Nephron progenitor cell (in vitro differentiated cells): ENCODE data around the gene MBD4.
"Not testable (repeated sequence)": the region's sequence is repeated elsewhere in the genome, so short reads cannot be mapped to it uniquely, and the experiment has no call there.

Experiments used
- DNase-seq: peaks from one replicate; pipeline ENCODE4 v3.0.0; 2021
- H3K27ac Mint-ChIP-seq: 2 replicates; pipeline ENCODE4 v1.8.0; 2021; ENCODE audit warnings: mild to moderate bottlenecking, moderate library complexity, mixed read lengths
- H3K27me3 Mint-ChIP-seq: 2 replicates; pipeline ENCODE4 v1.8.0; 2021; ENCODE audit warnings: mild to moderate bottlenecking, low read depth, mixed read lengths; ENCODE audit not compliant: poor library complexity
- H3K36me3 Mint-ChIP-seq: 2 replicates; pipeline ENCODE4 v1.8.0; 2021; ENCODE audit warnings: low read depth, mixed read lengths
- H3K4me1 Mint-ChIP-seq: 2 replicates; pipeline ENCODE4 v1.8.0; 2021; ENCODE audit warnings: mixed read lengths
- H3K4me3 Mint-ChIP-seq: 2 replicates; pipeline ENCODE4 v1.8.0; 2021; ENCODE audit warnings: mild to moderate bottlenecking, moderate library complexity, mixed read lengths
- H3K9me3 Mint-ChIP-seq: 2 replicates; pipeline ENCODE4 v1.8.0; 2021; ENCODE audit warnings: mild to moderate bottlenecking, moderate library complexity, mixed read lengths
- CTCF ChIP-seq: fragments of 200-600 bp; sonication (generic); IDR thresholded peaks from 2 replicates; pipeline ENCODE4 v1.5.0; 2021; ENCODE audit warnings: antibody characterized with exemption

MBD4 gene

GRCh38 chr3:129387487-129387886 is 52.3 kb downstream of the MBD4 start:
- H3K27me3 Mint-ChIP-seq, result peaks cover 6% of the 10 kb centered on the region
- no peak for DNase-seq
- no peaks in the 10 kb centered on the region for H3K9me3 Mint-ChIP-seq
- TF ChIP-seq CTCF, result no peak
- peaks cover 8% of the 10 kb centered on the region for H3K4me1 Mint-ChIP-seq
- no peak overlapping the region for H3K27ac Mint-ChIP-seq
- peaks cover 46% of the 10 kb centered on the region for H3K36me3 Mint-ChIP-seq
- no peak overlapping the region for H3K4me3 Mint-ChIP-seq

GRCh38 chr3:129386984-129387383 is 52.8 kb downstream of the MBD4 start:
- no peak for TF ChIP-seq CTCF
- peaks cover 43% of the 10 kb centered on the region for H3K36me3 Mint-ChIP-seq
- H3K27ac Mint-ChIP-seq, result no peak overlapping the region
- no peak for DNase-seq
- H3K4me3 Mint-ChIP-seq, result no peak overlapping the region
- no peaks in the 10 kb centered on the region for H3K9me3 Mint-ChIP-seq
- peaks cover 8% of the 10 kb centered on the region for H3K4me1 Mint-ChIP-seq
- peaks cover 10% of the 10 kb centered on the region for H3K27me3 Mint-ChIP-seq

GRCh38 chr3:129385507-129385906 is 54.2 kb downstream of the MBD4 start:
- Mint-ChIP-seq H3K36me3 (peaks cover 31% of the 10 kb centered on the region), H3K27me3 (peaks cover 14% of the 10 kb centered on the region)
- not testable (repeated sequence) for H3K4me3 Mint-ChIP-seq, DNase-seq, H3K9me3 Mint-ChIP-seq, H3K27ac Mint-ChIP-seq, H3K4me1 Mint-ChIP-seq

- no peak for TF ChIP-seq CTCF
- H3K27me3 Mint-ChIP-seq, result peaks cover 14% of the 10 kb centered on the region
- peaks cover 34% of the 10 kb centered on the region for H3K36me3 Mint-ChIP-seq
- H3K9me3 Mint-ChIP-seq, result no peaks in the 10 kb centered on the region
- peaks cover 8% of the 10 kb centered on the region for H3K4me1 Mint-ChIP-seq
- no peak for DNase-seq
- H3K4me3 Mint-ChIP-seq, result no peak overlapping the region
- H3K27ac Mint-ChIP-seq, result no peak overlapping the region
These were observed 55.0 kb downstream of the MBD4 start for GRCh38 chr3:129384594-129385323.

GRCh38 chr3:129384103-129384502 is 55.6 kb downstream of the MBD4 start:
- Mint-ChIP-seq H3K27me3 (peaks cover 14% of the 10 kb centered on the region), H3K36me3 (peaks cover 37% of the 10 kb centered on the region), H3K4me1 (peaks cover 10% of the 10 kb centered on the region)
- not testable (repeated sequence) for H3K27ac Mint-ChIP-seq, DNase-seq, H3K4me3 Mint-ChIP-seq, H3K9me3 Mint-ChIP-seq

- TF ChIP-seq CTCF, result peak; percentile 75
- no peaks in the 10 kb centered on the region for H3K9me3 Mint-ChIP-seq
These were observed 56.4 kb downstream of the MBD4 start for GRCh38 chr3:129383292-129383860.

GRCh38 chr3:129382366-129382765 is 57.4 kb downstream of the MBD4 start:
- no peak for DNase-seq

More at GRCh38 chr3:129383292-129383860, 56.4 kb downstream of the MBD4 start:
- Mint-ChIP-seq H3K36me3 (peaks cover 37% of the 10 kb centered on the region), H3K4me1 (peaks cover 14% of the 10 kb centered on the region), H3K27ac (no peak overlapping the region), H3K4me3 (no peak overlapping the region), H3K27me3 (peaks cover 14% of the 10 kb centered on the region)
- peak; percentile 63 for DNase-seq

More at GRCh38 chr3:129382366-129382765, 57.4 kb downstream of the MBD4 start:
- H3K27ac Mint-ChIP-seq, result no peak overlapping the region
- peaks cover 14% of the 10 kb centered on the region for H3K27me3 Mint-ChIP-seq
- peaks cover 14% of the 10 kb centered on the region for H3K4me1 Mint-ChIP-seq
- TF ChIP-seq CTCF, result no peak
- peaks cover 29% of the 10 kb centered on the region for H3K36me3 Mint-ChIP-seq
- no peaks in the 10 kb centered on the region for H3K9me3 Mint-ChIP-seq
- no peak overlapping the region for H3K4me3 Mint-ChIP-seq
